CD14-positive monocyte (primary cell): ENCODE measurements around the gene TTLL11. TPM values are rescaled to one million over a fixed set of nuclear protein-coding genes. Genes with fewer than 3 reads are reported as not detected.

Source experiments
- DNase-seq, 3 donors: peaks; one replicate each; pipeline ENCODE4 v3.0.0-alpha.2; 2011 to 2022
- H2AFZ ChIP-seq: 2 replicates; pipeline ENCODE4 v1.6.0; 2012; ENCODE audit warnings: mild to moderate bottlenecking, low read depth, low read length, inconsistent platforms; ENCODE audit not compliant: insufficient read depth, poor library complexity, severe bottlenecking
- H3K27ac ChIP-seq, 2 donors: 1 replicate in 1 of 2; 2 replicates in 1 of 2; pipeline ENCODE4 v1.5.1; 2012 to 2013; ENCODE audit warnings: low read length in 2 of 2, control low read depth in 1 of 2, inconsistent platforms in 1 of 2, low read depth in 1 of 2, mild to moderate bottlenecking in 1 of 2
- H3K27me3 ChIP-seq, 2 donors: one replicate each; pipeline versions ENCODE4 v1.6.0 to v1.6.1; 2011 to 2013; ENCODE audit warnings: low read length in 2 of 2; ENCODE audit not compliant: control insufficient read depth in 2 of 2, insufficient read depth in 2 of 2
- H3K36me3 ChIP-seq, 2 donors: replicated peaks in 1 of 2; 1 replicate in 1 of 2; 2 replicates in 1 of 2; pipeline versions ENCODE4 v1.5.1 to v1.6.1; 2012 to 2013; ENCODE audit warnings: low read length in 2 of 2, control low read depth in 1 of 2, inconsistent platforms in 1 of 2, mild to moderate bottlenecking in 1 of 2; ENCODE audit not compliant: insufficient read depth in 2 of 2, control insufficient read depth in 1 of 2
- H3K4me1 ChIP-seq, 2 donors: 1 replicate in 1 of 2; 2 replicates in 1 of 2; pipeline versions ENCODE4 v1.5.1 to v1.6.1; 2012 to 2013; ENCODE audit warnings: low read length in 2 of 2, control low read depth in 1 of 2, inconsistent platforms in 1 of 2, mild to moderate bottlenecking in 1 of 2, moderate library complexity in 1 of 2; ENCODE audit not compliant: insufficient read depth in 2 of 2, control insufficient read depth in 1 of 2
- H3K4me2 ChIP-seq: replicated peaks from 2 replicates; pipeline ENCODE3; 2012; ENCODE audit warnings: low read length, moderate library complexity, mild to moderate bottlenecking; ENCODE audit not compliant: poor library complexity, severe bottlenecking; ENCODE audit errors: extremely low read depth
- H3K4me3 ChIP-seq, 3 experiments: fragments of 200-600 bp in 1 of 3; sonication (generic) in 1 of 3; replicated peaks in 1 of 3; 1 replicate in 2 of 3; 2 replicates in 1 of 3; pipeline ENCODE4 v1.5.1; 2011 to 2013; ENCODE audit warnings: low read length in 3 of 3, mild to moderate bottlenecking in 3 of 3, control low read depth in 2 of 3, low read depth in 2 of 3, inconsistent platforms in 1 of 3, moderate library complexity in 1 of 3
- H3K79me2 ChIP-seq: 2 replicates; pipeline ENCODE4 v1.6.0; 2012; ENCODE audit warnings: mild to moderate bottlenecking, control low read depth, inconsistent platforms, low read length, moderate library complexity; ENCODE audit not compliant: insufficient read depth
- H3K9ac ChIP-seq: 2 replicates; pipeline ENCODE4 v1.6.0; 2017; ENCODE audit warnings: low read length, mild to moderate bottlenecking; ENCODE audit not compliant: insufficient read depth, poor library complexity, severe bottlenecking
- H3K9me3 ChIP-seq, 2 donors: replicated peaks in 1 of 2; 1 replicate in 1 of 2; 2 replicates in 1 of 2; pipeline versions ENCODE4 v1.5.1 to v1.6.1; 2012 to 2013; ENCODE audit warnings: low read length in 2 of 2, control low read depth in 1 of 2; ENCODE audit not compliant: control insufficient read depth in 1 of 2, insufficient read depth in 1 of 2
- H4K20me1 ChIP-seq: 2 replicates; pipeline ENCODE4 v1.6.0; 2012; ENCODE audit warnings: mild to moderate bottlenecking, low read length, control low read depth, moderate library complexity; ENCODE audit not compliant: insufficient read depth
- H3K27ac Mint-ChIP-seq, 7 donors: one replicate each; pipeline ENCODE4 v1.8.0; 2020; ENCODE audit warnings: mild to moderate bottlenecking in 7 of 7, mixed read lengths in 7 of 7, moderate library complexity in 6 of 7, inconsistent platforms in 2 of 7
- H3K27me3 Mint-ChIP-seq, 3 donors: one replicate each; pipeline ENCODE4 v1.8.0; 2021 to 2022; ENCODE audit warnings: low read depth in 3 of 3, mild to moderate bottlenecking in 3 of 3, mixed read lengths in 3 of 3, moderate library complexity in 3 of 3, inconsistent platforms in 1 of 3
- H3K36me3 Mint-ChIP-seq, 2 donors: one replicate each; pipeline ENCODE4 v1.8.0; 2020; ENCODE audit warnings: mixed read lengths in 2 of 2, inconsistent platforms in 1 of 2, mild to moderate bottlenecking in 1 of 2
- H3K4me1 Mint-ChIP-seq: one replicate; pipeline ENCODE4 v1.8.0; 2020; ENCODE audit warnings: mild to moderate bottlenecking, mixed read lengths
- H3K4me3 Mint-ChIP-seq, 2 donors: one replicate each; pipeline ENCODE4 v1.8.0; 2020; ENCODE audit warnings: mild to moderate bottlenecking in 2 of 2, mixed read lengths in 2 of 2, moderate library complexity in 1 of 2
- H3K9me3 Mint-ChIP-seq, 7 donors: one replicate each; pipeline ENCODE4 v1.8.0; 2020 to 2022; ENCODE audit warnings: mixed read lengths in 7 of 7, mild to moderate bottlenecking in 6 of 7, moderate library complexity in 6 of 7, inconsistent platforms in 2 of 7
- WGBS: methylation state at CpG from one replicate; pipeline ENCODE4 v1.1.5; 2013; ENCODE audit warnings: missing lambda C conversion rate; ENCODE audit not compliant: insufficient coverage; 5-methylcytosine and 5-hydroxymethylcytosine counted together
- intact Hi-C, 2 donors: fragments of 100-400 bp; cut with micrococcal nuclease; formaldehyde crosslinking; loops; one replicate each; pipeline versions ENCODE4 v1.15.0 to v1.15.1; 2023
- polyA plus RNA-seq, 3 donors: library from polyadenylated mRNA; depleted of rRNA in 1 of 3; unstranded in 2 of 3; stranded (reverse) in 1 of 3; fragments of 300-500 nt in 2 of 3; fragments of >200 nt in 1 of 3; fragmentation: Illumina TruSeq in 2 of 3; gene quantifications; 1 replicate in 2 of 3; 2 replicates in 1 of 3; pipeline ENCODE4 v1.2.3, GENCODE V29; 2012 to 2021
- TF ChIP-seq, protein P1 (sequence below): fragments of 200-600 bp; IDR thresholded peaks from one replicate; pipeline ENCODE4 v1.8.0; 2022; ENCODE audit warnings: antibody characterized with exemption, mild to moderate bottlenecking

TTLL11 gene
- polyA plus RNA-seq, 3 donors: 2.9 to 3.5 (median 3.1) TPM

DNA sequence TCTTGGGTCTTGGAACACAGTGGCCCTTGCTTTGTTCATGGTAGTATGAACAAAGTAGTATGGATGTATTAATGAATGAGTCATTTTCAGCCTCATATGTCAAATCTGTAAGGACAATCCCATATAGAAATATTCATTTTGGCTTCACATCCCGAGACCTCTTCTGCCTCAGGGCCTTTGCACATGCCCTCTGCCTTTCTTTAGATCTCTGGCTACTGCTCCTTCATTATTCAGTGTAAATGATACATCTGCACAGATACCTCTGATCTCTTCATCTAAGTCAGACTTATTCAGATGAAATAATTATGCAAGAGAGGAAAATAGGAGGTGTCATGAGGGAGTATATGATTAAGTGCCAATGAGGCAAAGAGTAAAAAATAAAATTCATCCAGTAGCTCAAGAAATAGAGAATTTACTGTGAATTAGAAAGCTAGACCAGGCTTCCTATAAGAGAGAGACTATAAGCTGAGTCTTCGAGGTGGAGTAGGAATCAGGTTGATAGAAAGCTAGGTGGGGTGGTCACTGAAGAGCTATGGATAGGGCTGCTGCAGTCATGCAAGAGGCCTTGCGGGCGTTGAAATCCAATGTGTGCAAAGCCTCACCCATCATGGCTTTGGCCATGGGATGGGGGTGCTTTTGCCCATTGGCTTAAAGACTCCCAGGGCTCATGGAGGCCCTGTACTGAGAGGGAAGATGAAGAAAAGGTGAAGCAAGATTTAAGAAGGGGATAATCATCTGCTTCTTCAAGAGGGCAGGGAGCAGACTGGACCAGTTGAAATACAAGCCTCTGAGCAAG, 3.7 kb upstream of the TTLL11 start:
- intact Hi-C loops: loop anchor here (5.0 to 10.0 kb wide), 6 partner anchors 60 to 1522 kb away; partner anchors contain the start of genes MRRF (in 2 of the 2), RBM18 (in 2 of the 2), MORN5 (in 1 of the 2) and NDUFA8 (in 1 of the 2)
- no peak overlapping the region for H3K27ac Mint-ChIP-seq

More for the DNA sequence above, 3.7 kb upstream of the TTLL11 start:
- H3K27ac ChIP-seq: no peak overlapping the region
- no peaks in the 10 kb centered on the region for H3K36me3 ChIP-seq
- WGBS: 93% methylated on average over 4 of the region's 4 CpGs
- no peak for DNase-seq
- no peaks in the 10 kb centered on the region for H3K9me3 ChIP-seq
- TF ChIP-seq, protein P1, sequence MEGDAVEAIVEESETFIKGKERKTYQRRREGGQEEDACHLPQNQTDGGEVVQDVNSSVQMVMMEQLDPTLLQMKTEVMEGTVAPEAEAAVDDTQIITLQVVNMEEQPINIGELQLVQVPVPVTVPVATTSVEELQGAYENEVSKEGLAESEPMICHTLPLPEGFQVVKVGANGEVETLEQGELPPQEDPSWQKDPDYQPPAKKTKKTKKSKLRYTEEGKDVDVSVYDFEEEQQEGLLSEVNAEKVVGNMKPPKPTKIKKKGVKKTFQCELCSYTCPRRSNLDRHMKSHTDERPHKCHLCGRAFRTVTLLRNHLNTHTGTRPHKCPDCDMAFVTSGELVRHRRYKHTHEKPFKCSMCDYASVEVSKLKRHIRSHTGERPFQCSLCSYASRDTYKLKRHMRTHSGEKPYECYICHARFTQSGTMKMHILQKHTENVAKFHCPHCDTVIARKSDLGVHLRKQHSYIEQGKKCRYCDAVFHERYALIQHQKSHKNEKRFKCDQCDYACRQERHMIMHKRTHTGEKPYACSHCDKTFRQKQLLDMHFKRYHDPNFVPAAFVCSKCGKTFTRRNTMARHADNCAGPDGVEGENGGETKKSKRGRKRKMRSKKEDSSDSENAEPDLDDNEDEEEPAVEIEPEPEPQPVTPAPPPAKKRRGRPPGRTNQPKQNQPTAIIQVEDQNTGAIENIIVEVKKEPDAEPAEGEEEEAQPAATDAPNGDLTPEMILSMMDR: no peak
- no peak overlapping the region for H2AFZ ChIP-seq
- peaks cover 20 to 22% of the 10 kb centered on the region in 2 donors for H3K4me1 ChIP-seq
- Mint-ChIP-seq H3K9me3 (no peaks in the 10 kb centered on the region), H3K4me1 (peaks cover 28% of the 10 kb centered on the region), H3K4me3 (no peak overlapping the region), H3K36me3 (no peaks in the 10 kb centered on the region), H3K27me3 (peaks cover 12 to 24% (median 23%) of the 10 kb centered on the region in 3 donors)
- H3K4me3 ChIP-seq: no peak overlapping the region
- H3K9ac ChIP-seq: no peak overlapping the region
- no peaks in the 10 kb centered on the region for H4K20me1 ChIP-seq
- no peak overlapping the region for H3K4me2 ChIP-seq
- peaks cover 0 to 8% of the 10 kb centered on the region in 2 donors for H3K27me3 ChIP-seq
- H3K79me2 ChIP-seq: peaks cover 8% of the 10 kb centered on the region
